ENCODE measurements around the gene KPTN.
"Not testable (repeated sequence)": the region's sequence is repeated elsewhere in the genome, so short reads cannot be mapped to it uniquely, and the experiment has no call there.

The KPTN gene

GRCh38 chr19:47490847-47491246 lies 6.8 kb upstream of the KPTN start:
- DNase-seq, result no peak

- DNase-seq, result no peak
These were observed 6.0 kb upstream of the KPTN start for GRCh38 chr19:47490031-47490430.

GRCh38 chr19:47489072-47489914 lies 5.3 kb upstream of the KPTN start:
- DNase-seq, result no peak

DNA sequence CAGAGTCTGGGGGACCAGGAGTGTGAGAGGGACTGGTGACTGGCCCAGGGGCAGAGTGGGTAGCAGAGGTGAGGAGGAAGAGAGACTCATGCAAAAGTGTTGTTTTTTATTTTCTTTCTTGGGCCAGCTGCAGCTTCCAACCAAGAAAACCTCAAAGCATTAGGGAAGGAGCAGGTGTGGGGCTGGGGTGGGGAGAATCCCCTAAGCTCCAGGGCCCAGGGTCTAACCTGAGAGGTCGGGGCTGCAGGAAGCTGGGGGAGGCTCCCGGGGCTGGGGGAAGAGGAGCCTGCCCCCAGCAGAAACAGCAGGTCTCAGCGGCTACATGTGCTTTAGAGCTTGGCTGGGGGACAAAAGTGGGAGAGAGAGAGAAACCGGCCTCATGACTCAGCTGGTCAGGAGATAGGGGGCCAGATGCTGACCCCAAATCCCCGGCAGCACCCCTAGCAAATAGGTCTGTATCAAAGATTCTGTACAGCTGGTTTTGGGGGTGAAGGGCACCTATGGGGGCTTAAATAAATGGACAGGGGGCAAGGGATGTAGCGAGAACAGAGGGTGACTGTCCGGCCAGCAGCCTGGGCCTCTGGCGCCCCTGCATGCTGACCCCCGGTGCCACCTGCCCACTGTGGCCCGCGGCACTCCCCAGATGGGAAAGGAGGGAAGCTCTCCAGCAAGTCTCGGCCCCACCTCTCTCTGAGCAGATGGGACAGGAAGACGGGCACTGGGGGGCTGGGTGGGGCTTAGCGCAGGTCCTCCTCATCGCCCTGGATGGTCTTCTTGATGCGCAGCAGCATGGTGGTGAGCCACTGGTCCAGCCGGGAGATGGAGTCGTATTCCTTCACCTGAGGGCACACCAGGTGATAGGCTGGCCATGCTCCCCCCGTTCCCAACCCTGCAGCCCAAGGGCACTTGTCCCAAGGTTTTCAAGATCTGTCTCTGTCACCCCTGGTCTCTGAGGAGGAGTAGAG lies 3.8 kb upstream of the KPTN start:
- no peak for DNase-seq

- no peak for DNase-seq
These were observed 2.9 kb upstream of the KPTN start for GRCh38 chr19:47486900-47487299.

GRCh38 chr19:47486220-47486619 lies 2.2 kb upstream of the KPTN start:
- DNase-seq, result not testable (repeated sequence)

GRCh38 chr19:47485210-47485609 lies 1.2 kb upstream of the KPTN start:
- DNase-seq, result no peak

- no peak for DNase-seq
These were observed 819 bp downstream of the KPTN start for GRCh38 chr19:47483200-47483599.

DNA sequence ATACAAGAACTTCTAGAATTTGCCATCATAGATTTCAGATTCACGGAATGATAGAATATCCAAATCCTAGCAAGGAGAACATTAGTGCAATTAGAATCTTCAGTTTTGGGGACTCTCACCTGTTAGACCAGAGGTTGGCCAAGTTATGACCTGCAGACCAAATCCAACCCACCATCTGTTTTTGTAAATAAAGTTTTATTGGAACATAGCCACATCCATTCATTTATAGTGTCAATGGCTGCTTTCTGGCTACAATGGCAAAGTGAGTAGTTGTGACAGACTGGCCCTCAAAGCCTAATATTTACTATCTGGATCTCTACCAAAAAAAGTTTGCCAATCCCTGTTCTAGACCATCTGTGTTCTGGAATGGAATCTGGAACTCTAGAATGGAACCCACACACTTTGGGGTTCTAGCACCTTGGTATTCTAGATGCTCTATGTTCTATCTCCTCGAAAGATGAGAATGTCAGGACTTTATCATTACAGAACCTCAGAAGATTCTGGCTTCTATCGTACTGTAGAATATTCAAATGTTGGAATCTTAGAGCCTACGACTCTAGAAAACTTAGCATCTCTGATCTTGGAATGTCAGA lies 2.5 kb downstream of the KPTN start:
- DNase-seq, result no peak

DNA sequence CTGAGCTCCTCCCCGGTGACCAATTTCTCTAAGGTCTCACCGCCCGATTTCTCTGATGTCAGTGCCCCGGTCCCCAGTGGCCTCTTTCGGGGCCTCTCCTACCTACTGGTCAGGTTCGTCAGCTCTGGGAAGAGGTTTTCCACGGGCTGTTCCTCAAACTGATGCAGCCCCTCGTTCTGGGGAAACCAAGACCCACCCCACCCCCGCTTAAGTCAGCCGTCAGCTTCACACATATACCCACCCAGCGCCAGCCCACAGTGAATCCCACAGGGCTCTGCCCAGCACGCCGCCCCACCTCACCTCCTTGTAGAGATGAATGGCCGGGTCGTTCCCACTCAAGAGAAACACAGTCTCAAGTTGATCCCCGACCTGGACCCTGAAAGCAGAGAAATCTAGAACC lies 3.4 kb downstream of the KPTN start:
- no peak for DNase-seq

DNA sequence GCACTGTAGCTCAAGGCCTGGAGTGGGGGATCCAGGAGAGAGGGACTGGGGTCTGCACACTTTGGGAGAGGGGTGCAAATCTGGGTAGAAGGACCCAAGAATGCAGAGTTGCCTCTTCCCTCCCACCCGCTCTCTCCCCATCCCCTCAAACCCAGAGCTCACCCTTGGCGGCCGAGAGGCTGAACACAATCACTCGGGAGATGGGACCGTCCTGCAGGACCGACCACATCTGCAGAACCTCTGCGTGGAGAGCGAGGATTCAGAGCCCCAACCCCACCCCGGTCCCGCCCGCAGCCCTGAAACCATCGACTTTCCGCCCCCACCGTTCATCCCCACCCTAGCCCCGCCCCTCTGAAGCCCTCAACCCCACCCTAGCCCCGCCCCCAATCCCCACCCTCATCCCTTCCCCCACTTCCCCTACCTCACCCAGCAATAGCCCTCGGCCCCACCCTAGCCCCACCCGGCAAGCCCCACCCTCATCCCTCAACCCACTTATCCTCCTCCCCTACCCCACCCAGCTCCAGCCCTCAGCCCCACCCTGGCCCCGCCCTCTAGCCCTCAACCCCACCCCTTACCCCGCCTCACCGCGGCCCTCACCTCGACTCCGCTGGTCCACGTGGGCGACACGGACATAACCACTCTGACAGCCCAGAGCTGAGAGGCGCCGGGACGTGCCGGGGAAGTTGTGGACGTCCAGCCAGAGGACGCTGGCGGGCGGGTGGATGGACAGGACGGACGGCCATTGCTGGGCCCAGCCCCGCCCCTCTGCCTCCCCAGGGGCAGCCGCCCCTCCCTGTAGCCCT lies 4.1 kb downstream of the KPTN start:
- DNase-seq, result no peak

DNA sequence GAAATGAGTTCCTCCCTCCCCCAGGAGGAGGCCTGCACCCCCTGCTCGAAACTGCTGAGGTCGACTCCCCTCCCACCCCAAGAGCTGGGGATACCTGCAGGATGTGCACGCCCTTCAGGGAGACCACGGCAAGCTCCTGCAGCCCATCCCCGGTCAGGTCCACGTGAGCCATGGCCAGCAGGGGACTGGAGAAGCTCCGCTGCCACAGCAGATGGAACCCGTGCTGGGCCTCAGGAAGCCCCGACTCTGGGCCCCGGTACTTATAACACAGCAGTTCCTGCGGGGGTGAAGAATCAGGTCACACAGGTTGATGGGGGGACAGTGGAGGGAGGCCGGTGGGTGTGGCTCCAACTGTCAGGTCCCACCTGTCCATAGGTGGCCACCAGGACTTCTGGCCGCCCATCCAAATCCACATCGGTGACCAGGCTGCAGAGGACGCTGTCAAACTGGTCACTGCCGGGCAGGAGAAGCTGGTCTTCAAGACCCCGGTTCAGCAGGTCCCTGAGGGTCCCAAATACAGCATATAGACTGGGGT lies 7.5 kb downstream of the KPTN start:
- no peak for DNase-seq

DNA sequence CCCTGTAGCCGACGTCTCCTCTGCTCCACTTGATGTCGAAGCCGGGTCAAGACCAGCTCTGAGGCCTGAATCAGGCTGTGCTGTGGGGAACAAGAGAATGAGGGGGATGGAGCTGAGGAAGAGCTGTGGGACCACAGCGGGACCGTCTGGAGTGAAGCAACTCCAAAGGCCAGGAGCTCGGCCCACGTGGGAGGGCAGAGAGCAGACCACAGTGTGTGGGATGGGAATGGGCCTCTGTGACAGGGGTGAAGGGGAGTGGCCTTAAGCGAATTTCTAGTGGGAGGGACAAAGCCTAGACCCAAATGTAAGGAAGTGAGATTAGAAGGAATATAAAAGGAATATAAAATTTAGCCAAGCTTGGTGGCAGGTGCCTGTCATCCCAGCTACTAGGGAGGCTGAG lies 8.6 kb downstream of the KPTN start:
- DNase-seq, result no peak

- DNase-seq, result no peak
These were observed 10.7 kb downstream of the KPTN start for GRCh38 chr19:47473336-47473735.

DNA sequence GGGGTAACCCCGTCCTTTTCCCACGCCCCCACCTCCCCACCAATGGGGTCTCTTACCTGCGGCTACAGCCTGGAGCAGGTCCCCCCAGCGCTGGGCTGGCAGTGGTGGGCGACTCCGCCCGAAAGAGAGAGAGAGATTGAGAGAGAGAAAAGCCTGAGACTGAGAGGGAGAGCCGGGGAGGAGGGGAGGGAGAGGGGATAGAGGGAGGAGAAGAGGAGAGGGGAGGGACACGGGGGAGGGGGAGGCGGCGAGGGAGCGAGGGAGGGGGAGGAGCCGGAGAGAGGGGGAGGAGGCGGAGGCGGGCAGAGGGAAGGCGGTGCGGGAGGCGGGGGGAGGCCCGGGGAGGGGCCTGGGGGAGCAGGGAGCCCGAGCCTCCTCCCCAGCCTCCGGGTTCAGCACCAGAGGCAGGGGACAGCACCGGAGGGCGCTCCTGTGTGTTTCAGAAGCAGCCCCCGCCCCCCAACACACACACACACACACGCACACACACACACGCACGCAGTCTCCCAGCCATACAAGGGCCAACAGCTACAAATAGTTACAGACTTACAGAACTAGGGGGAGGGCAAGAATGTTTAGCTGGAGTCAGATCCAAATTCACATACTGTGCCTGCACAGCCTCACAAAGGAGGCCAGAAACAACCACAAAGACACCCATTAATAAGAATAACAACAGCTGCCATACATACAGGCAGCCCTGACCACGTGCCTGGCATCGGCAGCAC lies 12.1 kb downstream of the KPTN start, which contains the start of gene SLC8A2:
TSS of gene SLC8A2 (minus strand) at position 161 of the 725 bp plus-strand sequence. CDS start 5,490 bp downstream, outside the sequence.
- no peak for DNase-seq

GRCh38 chr19:47471381-47471732 lies 12.7 kb downstream of the KPTN start:
- DNase-seq, result no peak

DNA sequence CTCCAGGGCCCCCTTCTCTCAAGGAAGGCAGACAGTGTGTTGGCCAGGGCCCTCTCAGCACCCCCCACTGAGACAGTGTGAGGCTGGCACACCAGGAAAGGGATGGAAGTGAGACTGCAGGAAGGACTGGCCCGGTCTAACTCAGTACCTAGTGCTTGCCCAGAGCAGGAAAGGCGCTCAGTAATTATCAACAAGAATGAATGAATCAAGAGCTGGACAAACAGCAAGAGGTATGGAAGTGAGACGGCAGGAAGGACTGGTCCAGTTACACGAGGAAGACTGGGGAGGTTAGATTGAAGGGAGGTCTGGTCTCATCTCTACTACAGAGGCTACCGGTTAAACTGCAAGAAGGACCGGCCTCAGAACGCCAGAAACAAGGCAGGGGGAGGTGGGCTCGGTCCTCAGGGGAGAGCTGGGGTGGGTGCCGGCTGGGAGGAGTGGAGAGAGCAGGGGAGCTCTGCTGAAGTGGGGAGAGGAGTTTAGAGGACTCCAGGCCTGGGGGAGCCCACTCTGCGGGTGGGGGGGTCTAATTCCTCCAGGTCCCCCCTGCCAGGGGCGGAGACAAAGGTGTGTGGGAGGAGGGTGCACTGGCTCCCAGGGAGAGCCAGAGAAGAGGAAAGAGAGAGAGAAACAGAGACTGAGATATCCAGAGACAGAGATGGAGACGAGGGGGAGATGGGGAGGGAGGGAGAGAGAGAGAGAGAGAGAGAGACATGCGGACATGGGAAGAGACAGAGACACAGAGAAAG lies 13.4 kb downstream of the KPTN start:
- no peak for DNase-seq

DNA sequence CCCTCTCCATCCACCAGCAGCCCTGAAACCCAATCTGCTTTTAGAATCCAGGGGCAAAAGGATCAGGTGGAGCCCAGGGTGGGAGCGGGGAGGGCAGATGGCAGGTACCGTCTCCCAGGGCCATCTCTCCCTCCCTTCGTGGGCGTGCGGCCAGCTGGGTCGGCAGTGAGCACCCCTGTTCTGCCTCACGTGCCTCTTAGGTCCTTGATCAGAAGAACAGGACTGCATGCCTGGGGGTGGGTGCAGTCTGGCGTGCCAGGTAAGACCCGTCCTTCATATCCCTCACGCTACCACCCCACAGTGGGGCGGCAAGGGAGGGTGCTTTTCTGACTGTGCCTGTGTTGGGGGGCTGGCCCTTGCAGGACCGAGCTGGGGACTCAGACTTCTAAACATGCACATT lies 14.3 kb downstream of the KPTN start:
- no peak for DNase-seq

GRCh38 chr19:47469363-47469700 lies 14.7 kb downstream of the KPTN start:
- no peak for DNase-seq

DNA sequence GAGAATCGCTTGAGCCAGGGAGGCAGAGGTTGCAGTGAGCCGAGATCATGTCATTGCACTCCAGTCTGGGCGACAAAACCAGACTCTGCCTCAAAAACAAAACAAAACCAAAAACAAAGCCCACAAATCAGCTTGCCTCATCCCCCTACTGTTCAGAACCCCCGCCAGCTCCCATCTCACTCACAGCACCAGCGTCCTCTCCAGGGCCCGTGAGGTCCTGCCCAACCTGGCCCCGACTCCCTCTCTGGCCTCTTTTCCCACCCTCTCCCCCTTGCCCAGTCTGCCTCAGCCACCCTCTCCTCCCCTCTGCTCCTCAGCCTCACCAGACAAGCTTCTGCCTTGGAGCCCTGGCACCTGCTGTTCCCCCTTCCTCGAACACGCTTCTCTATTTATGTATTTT lies 16.1 kb downstream of the KPTN start:
- DNase-seq, result no peak

DNA sequence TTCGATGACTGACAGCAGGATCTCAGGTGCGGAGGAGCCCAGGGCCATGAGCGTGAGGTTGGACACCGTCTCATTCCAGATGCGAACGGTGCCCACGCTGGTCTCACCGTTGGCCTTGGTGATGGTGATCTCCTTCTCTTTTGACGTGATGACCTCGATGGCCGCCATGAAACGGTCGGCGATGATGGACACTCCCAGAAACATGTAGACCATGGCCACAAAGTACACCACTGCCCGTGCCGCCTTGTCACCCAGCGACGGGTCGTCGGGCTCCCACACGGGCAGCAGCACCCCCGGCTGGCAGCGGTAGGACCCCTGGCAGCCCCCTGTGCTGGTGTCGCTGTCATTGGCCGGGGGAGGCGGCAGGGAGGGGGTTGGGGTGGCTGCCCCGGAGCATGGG lies 18.1 kb downstream of the KPTN start:
- DNase-seq, result no peak
